Dermis microvascular lymphatic vessel endothelial cell (primary cell): ENCODE data around the gene TAPBPL. TPM values are rescaled to one million over a fixed set of nuclear protein-coding genes. Genes with fewer than 3 reads are reported as not detected.
A peak's percentile ranks its signal among the peaks of the same experiment; 100 is the strongest.
"Not testable (repeated sequence)": the region's sequence is repeated elsewhere in the genome, so short reads cannot be mapped to it uniquely, and the experiment has no call there.

Experiments used
- DNase-seq, 2 donors: peaks; one replicate each; pipeline versions ENCODE4 v3.0.0 to v3.0.0-alpha.2; 2010; ENCODE audit warnings: low read depth in 2 of 2
- total RNA-seq: library from RNA; depleted of rRNA; stranded (reverse); fragments of >200 nt; gene quantifications from 2 replicates; pipeline ENCODE4 v1.2.1, GENCODE V29; 2014

TAPBPL gene
- total RNA-seq: 13.5 and 30.0 TPM in 2 replicates

DNA sequence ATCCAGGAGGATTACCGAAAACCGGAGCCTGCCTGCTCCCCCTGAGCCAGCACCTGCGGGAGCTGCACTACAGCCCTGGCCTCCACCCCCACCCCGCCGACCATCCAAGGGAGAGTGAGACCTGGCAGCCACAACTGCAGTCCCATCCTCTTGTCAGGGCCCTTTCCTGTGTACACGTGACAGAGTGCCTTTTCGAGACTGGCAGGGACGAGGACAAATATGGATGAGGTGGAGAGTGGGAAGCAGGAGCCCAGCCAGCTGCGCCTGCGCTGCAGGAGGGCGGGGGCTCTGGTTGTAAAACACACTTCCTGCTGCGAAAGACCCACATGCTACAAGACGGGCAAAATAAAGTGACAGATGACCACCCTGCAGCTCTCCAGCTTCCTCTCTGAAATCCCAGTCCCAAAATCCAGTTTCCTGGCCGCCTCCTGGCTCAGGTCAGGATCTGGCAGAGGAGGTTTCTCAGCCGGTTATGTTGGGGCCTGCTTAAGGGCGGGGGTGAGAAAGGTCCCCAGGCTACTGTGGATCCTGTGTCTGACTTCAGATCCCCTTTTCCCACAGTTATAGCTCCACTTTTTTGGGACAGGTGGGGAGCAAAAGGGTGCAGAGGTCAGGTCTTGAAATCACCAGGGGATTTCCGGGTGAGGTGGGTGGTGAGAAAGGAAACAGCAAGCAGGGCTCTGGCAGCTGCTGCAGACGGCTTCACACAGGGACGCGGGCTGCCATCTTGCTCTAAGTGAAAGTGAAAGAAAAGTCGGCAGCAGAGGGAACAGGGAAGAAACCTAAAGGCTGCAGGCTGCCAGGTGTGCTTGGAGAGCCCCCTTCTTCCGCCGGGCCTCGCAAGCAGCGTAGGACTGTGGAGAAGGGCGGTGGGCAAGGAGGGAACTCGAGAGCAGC, at the start of gene TAPBPL:
TAPBPL (plus strand) TSS at position 695 of the 897 bp plus-strand sequence. CDS start 207 bp downstream, outside the sequence.
- peak; percentile 92 to 94 for DNase-seq

DNA sequence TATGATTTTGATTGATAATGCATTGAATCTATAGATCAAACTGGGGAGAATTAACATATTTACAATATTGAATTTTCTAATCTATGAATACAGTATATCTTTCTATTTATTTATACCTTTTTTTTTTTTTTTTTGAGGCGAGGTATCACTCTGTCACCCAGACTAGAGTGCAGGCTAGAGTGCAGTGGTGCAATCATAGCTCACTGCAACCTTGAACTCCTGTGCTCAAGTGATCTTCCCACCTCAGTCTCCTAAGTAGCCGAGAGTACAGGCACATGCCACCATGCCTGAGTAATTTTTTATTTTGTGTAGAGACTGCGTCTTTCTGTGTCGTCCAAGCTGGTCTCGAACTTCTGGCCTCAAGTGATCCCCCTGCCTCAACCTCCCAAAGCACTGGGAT, 47.5 kb upstream of the TAPBPL start:
- no peak for DNase-seq

DNA sequence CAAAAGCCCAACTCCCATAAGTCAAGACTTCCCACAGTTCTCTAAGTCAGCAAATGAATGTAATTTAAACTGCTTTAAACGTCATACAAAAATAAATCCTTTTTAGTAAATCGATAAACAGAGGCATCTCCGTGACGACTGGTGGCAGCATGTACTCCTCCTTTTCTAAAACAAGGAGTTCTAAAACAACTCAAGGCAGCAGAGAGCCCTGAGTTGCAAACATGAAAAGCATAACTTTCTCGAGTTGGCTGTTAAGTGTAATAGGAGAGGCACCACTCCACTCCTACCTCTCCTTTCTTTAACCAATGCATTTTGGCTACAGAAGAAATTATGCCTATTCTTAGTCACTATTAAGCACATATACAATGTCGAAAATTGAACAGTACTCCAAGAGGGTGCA, 45.9 kb upstream of the TAPBPL start:
- DNase-seq: no peak

GRCh38 chr12:6407236-6407954, 44.4 kb upstream of the TAPBPL start:
- no peak for DNase-seq

DNA sequence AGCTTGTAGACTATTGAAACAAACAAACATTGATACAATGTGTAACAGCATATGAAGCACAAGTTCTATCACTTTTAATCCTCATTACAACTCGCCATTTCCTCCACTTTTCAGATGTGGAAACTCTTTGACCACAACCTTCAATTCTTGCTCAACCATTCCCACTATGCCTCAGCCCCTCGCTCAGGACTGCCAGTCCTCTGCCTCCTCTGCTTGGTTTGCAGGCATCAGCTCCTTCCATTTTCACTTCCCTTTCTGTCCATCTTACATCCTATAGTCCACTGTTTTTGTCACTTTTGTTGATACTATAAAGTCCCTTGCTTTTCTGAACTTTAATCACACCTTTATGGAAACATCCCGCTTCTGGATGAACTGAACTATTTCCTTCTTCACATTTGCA, 35.2 kb upstream of the TAPBPL start:
- DNase-seq: no peak

GRCh38 chr12:6418796-6419195, 33.0 kb upstream of the TAPBPL start:
- DNase-seq: no peak

- DNase-seq: no peak
Measured at GRCh38 chr12:6420364-6420763, 31.5 kb upstream of the TAPBPL start.

DNA sequence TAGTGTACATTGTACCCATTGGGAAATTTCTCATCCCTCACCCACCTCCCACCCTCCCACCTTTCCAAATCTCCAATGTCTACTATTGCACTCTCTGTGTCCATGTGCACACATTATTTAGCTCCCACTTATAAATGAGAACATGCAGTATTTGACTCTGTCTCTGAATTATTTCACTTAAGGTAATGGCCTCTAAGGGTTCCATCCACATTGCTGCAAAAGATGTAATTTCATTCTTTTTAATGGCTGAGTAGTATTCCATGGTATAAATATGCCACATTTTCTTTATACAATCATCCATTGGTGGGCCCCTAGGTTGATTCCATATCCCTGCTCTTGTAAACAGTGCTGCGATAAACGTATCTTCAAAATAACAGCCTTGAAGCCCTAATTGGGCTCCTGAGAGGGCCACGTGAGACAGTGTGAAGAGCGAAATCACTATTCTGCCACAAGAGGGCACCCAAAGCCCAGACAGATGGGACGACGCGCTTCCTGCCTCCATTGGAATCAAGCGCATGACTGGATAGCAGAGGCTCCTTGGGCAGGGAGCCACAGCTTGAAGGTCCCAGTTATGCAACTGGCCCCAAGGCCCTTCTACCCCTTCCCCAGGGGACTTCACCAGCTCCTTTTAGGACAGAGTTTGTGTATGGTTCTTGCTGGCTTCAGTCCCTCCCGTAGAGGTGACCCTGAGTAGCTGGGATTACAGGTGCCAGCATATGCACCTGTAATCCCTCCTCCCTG, 28.4 kb upstream of the TAPBPL start:
- DNase-seq: peak; percentile 78 to 90

DNA sequence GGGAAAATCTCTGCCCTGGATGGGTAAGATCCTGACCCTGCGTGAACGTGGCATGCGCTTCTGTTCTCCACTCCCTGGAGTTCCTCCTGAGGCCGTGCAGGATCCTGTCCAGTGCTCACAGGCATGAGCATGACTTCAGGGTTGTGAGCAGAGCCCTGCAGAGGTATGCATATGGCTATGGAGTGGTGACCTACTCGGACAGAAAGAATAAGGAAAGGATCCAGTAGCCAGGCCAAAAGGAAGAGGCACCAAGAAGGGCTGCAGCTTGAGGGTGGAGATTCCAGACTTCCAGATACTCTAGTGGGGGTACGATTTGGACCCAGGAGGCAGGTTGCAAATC, 27.9 kb upstream of the TAPBPL start:
- no peak for DNase-seq

- no peak for DNase-seq
Measured at GRCh38 chr12:6424866-6425265, 27.0 kb upstream of the TAPBPL start.

GRCh38 chr12:6425590-6426531, 26.0 kb upstream of the TAPBPL start:
- no peak for DNase-seq

GRCh38 chr12:6426882-6427671, 24.8 kb upstream of the TAPBPL start:
- peak in 1 of 2 donors; percentile 22 for DNase-seq

- not testable (repeated sequence) for DNase-seq
Measured at GRCh38 chr12:6427796-6428195, 24.0 kb upstream of the TAPBPL start.

DNA sequence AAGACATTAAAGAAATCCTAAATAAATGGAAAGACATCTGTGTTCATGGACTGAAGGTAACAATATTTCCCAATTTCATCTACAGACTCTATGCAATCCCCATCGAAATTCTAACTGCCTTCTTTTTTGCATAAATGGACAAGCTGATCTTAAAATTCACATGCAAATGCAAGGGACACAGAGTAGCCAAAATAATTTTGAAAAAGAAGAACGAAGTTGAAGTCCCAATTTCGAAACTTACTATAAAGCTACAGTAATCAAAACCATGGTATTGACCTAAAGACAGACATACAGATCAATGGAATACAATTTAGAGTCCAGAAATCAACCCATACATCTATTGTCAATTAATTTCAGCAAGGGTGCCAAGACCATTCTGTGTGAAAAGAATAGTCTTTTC, 23.5 kb upstream of the TAPBPL start:
- no peak for DNase-seq

GRCh38 chr12:6430124-6430989, 21.5 kb upstream of the TAPBPL start:
- DNase-seq: peak; percentile 97

GRCh38 chr12:6432991-6433390, 18.9 kb upstream of the TAPBPL start:
- DNase-seq: no peak

DNA sequence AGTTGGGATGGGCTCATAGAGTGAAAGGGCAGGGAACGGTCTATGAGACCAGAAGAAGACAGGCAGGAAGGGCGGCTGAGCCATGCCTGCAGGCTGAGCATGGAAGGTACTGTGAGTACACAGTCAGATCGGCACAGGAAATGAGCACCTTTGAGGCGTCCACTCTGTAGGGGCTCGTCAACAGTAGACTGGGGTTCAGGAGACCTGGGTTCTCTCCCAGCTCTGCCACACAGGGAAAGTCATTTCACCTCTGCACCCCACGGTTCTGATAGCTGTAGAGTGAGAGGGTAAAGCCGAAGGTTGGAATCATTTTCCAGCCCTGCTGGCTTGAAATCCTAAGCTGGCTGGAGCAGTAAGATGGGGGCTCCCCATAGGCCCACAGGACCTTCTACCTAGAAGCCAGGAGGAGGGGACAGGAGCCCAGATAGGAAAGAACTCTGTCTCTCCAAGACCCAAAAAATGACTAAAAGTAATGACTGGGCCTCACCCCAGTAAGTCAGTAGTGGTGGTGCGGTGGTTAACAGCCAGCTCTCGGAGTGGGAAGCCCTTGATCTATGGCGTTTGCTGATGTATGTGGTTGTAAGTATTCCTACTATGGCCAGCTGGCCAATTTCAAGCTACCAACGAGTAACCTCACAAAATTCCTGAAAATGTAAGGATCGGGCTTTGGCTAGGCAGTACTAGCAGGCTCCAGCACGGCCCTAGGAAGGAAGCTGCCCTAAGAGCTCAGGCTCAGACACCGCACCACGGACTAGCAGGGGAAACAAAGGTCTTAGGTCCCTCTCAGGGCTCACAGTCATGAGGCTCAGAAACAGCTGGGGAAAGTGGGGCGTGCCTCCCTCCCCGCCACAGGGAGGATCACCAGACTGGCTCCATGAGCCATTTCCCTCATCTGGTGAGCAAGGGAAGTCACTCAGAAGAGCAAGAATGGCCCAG, 17.4 kb upstream of the TAPBPL start:
- no peak for DNase-seq
